ENCODE measurements around the gene HS1BP3.

The HS1BP3 gene

DNA sequence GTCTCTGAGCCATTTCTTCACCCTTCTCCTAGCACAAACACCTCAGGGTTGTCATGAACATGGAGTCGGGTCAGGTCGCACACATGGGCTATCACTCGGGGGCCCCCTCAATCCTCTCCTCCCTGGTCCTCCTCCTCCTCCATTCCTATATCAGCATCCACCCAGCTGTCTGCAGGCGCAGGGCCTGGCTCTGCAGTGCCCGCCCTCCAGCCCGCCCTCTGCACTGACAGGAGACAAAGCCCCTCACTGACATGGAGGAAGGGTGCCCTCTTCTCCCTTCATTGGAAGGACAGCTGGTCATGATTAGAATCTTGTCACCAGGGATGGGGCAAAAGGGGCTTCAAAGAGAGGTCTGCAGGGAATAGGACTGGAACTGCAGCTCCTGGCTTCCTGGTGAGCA is 21.7 kb downstream of the HS1BP3 start:
- no peak for TF ChIP-seq MYC (IDR thresholded peaks at IDR 0.05; ENCODE audit: low read depth, low read length)
- TF ChIP-seq, protein P1, sequence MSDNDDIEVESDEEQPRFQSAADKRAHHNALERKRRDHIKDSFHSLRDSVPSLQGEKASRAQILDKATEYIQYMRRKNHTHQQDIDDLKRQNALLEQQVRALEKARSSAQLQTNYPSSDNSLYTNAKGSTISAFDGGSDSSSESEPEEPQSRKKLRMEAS (IDR thresholded peaks at IDR 0.05; ENCODE audit: low read depth, low read length), result no peak
- TF ChIP-seq, protein P2, sequence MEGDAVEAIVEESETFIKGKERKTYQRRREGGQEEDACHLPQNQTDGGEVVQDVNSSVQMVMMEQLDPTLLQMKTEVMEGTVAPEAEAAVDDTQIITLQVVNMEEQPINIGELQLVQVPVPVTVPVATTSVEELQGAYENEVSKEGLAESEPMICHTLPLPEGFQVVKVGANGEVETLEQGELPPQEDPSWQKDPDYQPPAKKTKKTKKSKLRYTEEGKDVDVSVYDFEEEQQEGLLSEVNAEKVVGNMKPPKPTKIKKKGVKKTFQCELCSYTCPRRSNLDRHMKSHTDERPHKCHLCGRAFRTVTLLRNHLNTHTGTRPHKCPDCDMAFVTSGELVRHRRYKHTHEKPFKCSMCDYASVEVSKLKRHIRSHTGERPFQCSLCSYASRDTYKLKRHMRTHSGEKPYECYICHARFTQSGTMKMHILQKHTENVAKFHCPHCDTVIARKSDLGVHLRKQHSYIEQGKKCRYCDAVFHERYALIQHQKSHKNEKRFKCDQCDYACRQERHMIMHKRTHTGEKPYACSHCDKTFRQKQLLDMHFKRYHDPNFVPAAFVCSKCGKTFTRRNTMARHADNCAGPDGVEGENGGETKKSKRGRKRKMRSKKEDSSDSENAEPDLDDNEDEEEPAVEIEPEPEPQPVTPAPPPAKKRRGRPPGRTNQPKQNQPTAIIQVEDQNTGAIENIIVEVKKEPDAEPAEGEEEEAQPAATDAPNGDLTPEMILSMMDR (IDR thresholded peaks at IDR 0.05; ENCODE audit: low read depth, low read length), result no peak
- no peak for TF ChIP-seq POLR2A (IDR thresholded peaks at IDR 0.05; ENCODE audit: extremely low read depth, insufficient read length)

DNA sequence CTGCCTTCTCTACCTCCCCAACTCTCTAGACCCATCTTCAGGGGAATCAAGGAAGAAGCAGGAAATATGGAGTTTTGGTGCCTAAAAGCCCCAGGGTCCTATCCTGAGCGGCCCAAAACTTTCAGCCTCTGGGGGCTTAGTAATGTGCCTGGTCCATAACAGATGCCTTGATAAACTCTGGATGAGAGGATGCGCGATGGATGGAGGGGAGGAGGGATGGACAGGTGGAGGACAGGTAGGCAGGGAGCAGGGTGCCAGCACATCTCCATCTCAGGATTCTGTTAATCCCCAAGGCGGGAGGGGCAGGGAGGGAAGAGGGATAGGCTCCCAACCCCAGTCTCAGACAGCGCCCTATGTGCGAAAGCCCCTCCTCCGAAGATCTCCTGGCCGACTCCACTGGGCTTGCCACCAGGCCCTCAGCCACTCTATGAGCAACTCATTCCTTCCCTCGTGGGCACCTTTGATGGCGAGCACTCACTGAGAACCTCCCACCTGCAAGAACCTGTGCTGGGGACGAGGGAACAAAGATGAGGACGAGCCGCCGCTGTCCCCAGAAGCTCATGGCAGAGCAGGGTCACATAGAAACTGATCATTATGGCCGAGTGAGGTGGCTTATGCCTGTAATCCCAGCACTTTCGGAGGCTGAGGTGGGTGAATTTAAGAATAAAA is 23.1 kb downstream of the HS1BP3 start:
- DNase-seq (ENCODE audit: low read depth), result no peak
- TF ChIP-seq, protein P2 (IDR thresholded peaks at IDR 0.05; ENCODE audit: low read depth, low read length), result no peak
- TF ChIP-seq, protein P1 (IDR thresholded peaks at IDR 0.05; ENCODE audit: low read depth, low read length), result no peak
- no peak for TF ChIP-seq POLR2A (IDR thresholded peaks at IDR 0.05; ENCODE audit: extremely low read depth, insufficient read length)
- no peak overlapping the region for H3K4me3 ChIP-seq (ENCODE audit: low read depth, low read length)

More for the DNA sequence above, 21.7 kb downstream of the HS1BP3 start:
- no peak overlapping the region for H3K4me3 ChIP-seq (ENCODE audit: low read depth, low read length)
- DNase-seq (ENCODE audit: low read depth), result no peak

DNA sequence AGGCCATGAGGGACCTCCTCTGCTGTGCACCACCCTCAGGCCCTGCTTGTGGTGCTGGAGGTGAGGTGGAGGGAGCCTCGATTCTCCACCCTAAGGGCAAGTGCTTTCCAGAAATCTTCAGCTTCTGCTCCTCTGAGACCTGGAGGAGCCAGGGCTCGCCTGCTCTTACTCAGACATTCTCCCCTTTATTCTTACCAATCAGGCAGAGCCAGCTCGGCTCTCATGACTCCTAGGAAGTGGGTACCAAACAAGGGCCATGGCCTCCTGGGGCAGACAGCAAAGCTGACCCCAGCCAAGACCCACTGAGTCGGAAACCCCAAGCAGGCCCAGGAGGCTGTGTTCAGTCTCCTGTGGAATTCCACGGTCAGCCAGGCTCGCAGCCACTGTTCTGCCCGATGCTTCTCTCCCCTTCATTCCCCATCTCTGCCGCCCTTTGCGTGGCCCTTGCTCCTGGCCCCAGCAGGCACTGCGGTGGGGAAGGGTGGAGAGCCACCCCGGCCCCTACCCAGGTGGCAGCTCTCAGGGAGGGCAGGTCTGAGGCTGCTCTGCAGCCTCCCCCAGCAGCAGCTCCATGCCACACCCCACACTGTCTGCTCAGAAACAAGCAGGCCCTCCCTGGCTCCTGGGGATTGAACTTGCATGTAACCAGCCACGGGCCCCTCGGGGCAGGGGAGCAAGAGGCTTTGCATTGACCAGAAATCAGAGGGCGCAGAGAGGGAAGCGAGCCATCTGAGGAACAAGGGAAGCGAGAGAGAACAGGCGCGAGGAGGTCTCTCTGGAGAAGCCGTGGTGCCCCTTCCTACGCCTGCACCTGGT is 24.0 kb downstream of the HS1BP3 start:
- DNase-seq (ENCODE audit: low read depth), result peak; percentile 29
- H3K4me3 ChIP-seq (ENCODE audit: low read depth, low read length), result no peak overlapping the region
- TF ChIP-seq, protein P1 (IDR thresholded peaks at IDR 0.05; ENCODE audit: low read depth, low read length), result no peak
- TF ChIP-seq MYC (IDR thresholded peaks at IDR 0.05; ENCODE audit: low read depth, low read length) (no peak), POLR2A (IDR thresholded peaks at IDR 0.05; ENCODE audit: extremely low read depth, insufficient read length) (no peak)
- TF ChIP-seq, protein P2 (IDR thresholded peaks at IDR 0.05; ENCODE audit: low read depth, low read length), result no peak

DNA sequence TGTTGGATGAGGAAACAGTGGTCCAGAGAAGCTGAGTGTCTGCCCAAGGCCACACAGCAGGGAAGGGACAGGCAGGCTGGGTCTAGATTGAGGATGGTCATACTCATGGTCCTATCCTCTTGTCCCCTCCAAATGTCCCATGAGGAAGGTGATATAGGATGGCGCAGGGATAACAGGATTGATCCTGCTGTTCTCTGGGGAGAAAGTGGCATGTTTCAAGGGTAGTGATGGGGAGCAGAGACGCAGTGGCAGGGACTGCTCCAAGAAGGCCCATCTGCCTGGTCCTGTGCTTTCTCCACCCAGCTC is 24.6 kb downstream of the HS1BP3 start:
- no peak for DNase-seq (ENCODE audit: low read depth)
- no peak for TF ChIP-seq MYC (IDR thresholded peaks at IDR 0.05; ENCODE audit: low read depth, low read length)
- TF ChIP-seq, protein P1 (IDR thresholded peaks at IDR 0.05; ENCODE audit: low read depth, low read length), result no peak
- TF ChIP-seq POLR2A (IDR thresholded peaks at IDR 0.05; ENCODE audit: extremely low read depth, insufficient read length), result no peak
- TF ChIP-seq, protein P2 (IDR thresholded peaks at IDR 0.05; ENCODE audit: low read depth, low read length), result no peak
- no peak overlapping the region for H3K4me3 ChIP-seq (ENCODE audit: low read depth, low read length)

DNA sequence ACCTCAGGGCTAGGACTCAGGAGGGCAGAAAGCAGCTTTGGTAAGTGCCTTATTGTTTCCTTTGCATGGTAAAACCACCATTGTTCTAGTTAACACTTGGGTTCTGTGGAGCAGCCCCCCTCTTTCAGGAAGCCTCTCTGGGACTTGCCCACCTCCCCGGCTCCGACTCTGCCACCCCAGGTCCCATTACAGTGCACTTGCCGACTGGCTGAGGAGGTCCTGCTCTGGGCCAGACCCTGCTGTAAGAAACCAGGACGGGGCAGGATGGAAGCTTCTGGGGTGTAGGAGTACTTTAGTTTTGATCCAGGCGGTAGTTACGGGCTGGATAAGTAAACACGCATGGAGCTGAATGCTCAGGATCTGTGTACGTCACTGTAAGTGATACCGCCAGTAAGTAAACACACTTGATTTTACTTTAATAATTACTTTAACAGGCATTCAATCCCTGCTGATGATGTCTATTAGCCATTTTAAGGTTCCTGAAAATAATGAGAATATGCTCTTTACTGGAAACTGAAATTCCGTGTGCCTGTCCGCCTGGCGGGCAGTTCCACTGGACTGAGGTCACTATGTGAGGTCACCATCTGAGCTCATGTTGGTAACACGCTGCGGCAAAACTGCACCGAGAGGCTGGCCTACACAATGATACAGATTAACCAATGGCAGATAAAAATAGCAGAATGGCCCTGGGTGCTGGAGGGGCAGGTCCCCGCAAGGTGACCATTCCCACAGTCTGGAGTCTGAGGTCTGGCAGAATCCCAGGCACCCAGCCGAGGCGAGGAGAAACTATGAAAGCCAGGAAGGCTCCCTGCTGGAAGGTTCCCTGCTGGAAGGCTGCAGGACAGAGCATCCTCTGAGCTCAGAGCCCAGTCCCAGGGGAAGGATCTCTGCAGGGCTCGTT is 25.2 kb downstream of the HS1BP3 start:
- H3K4me3 ChIP-seq (ENCODE audit: low read depth, low read length), result no peak overlapping the region
- no peak for DNase-seq (ENCODE audit: low read depth)
- TF ChIP-seq, protein P2 (IDR thresholded peaks at IDR 0.05; ENCODE audit: low read depth, low read length), result no peak
- TF ChIP-seq, protein P1 (IDR thresholded peaks at IDR 0.05; ENCODE audit: low read depth, low read length), result no peak
- no peak for TF ChIP-seq POLR2A (IDR thresholded peaks at IDR 0.05; ENCODE audit: extremely low read depth, insufficient read length)
- no peak for TF ChIP-seq MYC (IDR thresholded peaks at IDR 0.05; ENCODE audit: low read depth, low read length)

All from NB4 (cell line).